CD14-positive monocyte (primary cell): ENCODE results near the gene TTLL6. TPM values are rescaled to one million over a fixed set of nuclear protein-coding genes. Genes with fewer than 3 reads are reported as not detected.
A peak's percentile ranks its signal among the peaks of the same experiment; 100 is the strongest.

ENCODE experiments used
- DNase-seq, 3 donors: peaks; one replicate each; pipeline ENCODE4 v3.0.0-alpha.2; 2011 to 2022
- H2AFZ ChIP-seq: 2 replicates; pipeline ENCODE4 v1.6.0; 2012; ENCODE audit warnings: mild to moderate bottlenecking, low read depth, low read length, inconsistent platforms; ENCODE audit not compliant: insufficient read depth, poor library complexity, severe bottlenecking
- H3K27ac ChIP-seq, 2 donors: 1 replicate in 1 of 2; 2 replicates in 1 of 2; pipeline ENCODE4 v1.5.1; 2012 to 2013; ENCODE audit warnings: low read length in 2 of 2, control low read depth in 1 of 2, inconsistent platforms in 1 of 2, low read depth in 1 of 2, mild to moderate bottlenecking in 1 of 2
- H3K27me3 ChIP-seq, 2 donors: one replicate each; pipeline versions ENCODE4 v1.6.0 to v1.6.1; 2011 to 2013; ENCODE audit warnings: low read length in 2 of 2; ENCODE audit not compliant: control insufficient read depth in 2 of 2, insufficient read depth in 2 of 2
- H3K36me3 ChIP-seq, 2 donors: replicated peaks in 1 of 2; 1 replicate in 1 of 2; 2 replicates in 1 of 2; pipeline versions ENCODE4 v1.5.1 to v1.6.1; 2012 to 2013; ENCODE audit warnings: low read length in 2 of 2, control low read depth in 1 of 2, inconsistent platforms in 1 of 2, mild to moderate bottlenecking in 1 of 2; ENCODE audit not compliant: insufficient read depth in 2 of 2, control insufficient read depth in 1 of 2
- H3K4me1 ChIP-seq, 2 donors: 1 replicate in 1 of 2; 2 replicates in 1 of 2; pipeline versions ENCODE4 v1.5.1 to v1.6.1; 2012 to 2013; ENCODE audit warnings: low read length in 2 of 2, control low read depth in 1 of 2, inconsistent platforms in 1 of 2, mild to moderate bottlenecking in 1 of 2, moderate library complexity in 1 of 2; ENCODE audit not compliant: insufficient read depth in 2 of 2, control insufficient read depth in 1 of 2
- H3K4me2 ChIP-seq: replicated peaks from 2 replicates; pipeline ENCODE3; 2012; ENCODE audit warnings: low read length, moderate library complexity, mild to moderate bottlenecking; ENCODE audit not compliant: poor library complexity, severe bottlenecking; ENCODE audit errors: extremely low read depth
- H3K4me3 ChIP-seq, 3 experiments: fragments of 200-600 bp in 1 of 3; sonication (generic) in 1 of 3; replicated peaks in 1 of 3; 1 replicate in 2 of 3; 2 replicates in 1 of 3; pipeline ENCODE4 v1.5.1; 2011 to 2013; ENCODE audit warnings: low read length in 3 of 3, mild to moderate bottlenecking in 3 of 3, control low read depth in 2 of 3, low read depth in 2 of 3, inconsistent platforms in 1 of 3, moderate library complexity in 1 of 3
- H3K79me2 ChIP-seq: 2 replicates; pipeline ENCODE4 v1.6.0; 2012; ENCODE audit warnings: mild to moderate bottlenecking, control low read depth, inconsistent platforms, low read length, moderate library complexity; ENCODE audit not compliant: insufficient read depth
- H3K9ac ChIP-seq: 2 replicates; pipeline ENCODE4 v1.6.0; 2017; ENCODE audit warnings: low read length, mild to moderate bottlenecking; ENCODE audit not compliant: insufficient read depth, poor library complexity, severe bottlenecking
- H3K9me3 ChIP-seq, 2 donors: replicated peaks in 1 of 2; 1 replicate in 1 of 2; 2 replicates in 1 of 2; pipeline versions ENCODE4 v1.5.1 to v1.6.1; 2012 to 2013; ENCODE audit warnings: low read length in 2 of 2, control low read depth in 1 of 2; ENCODE audit not compliant: control insufficient read depth in 1 of 2, insufficient read depth in 1 of 2
- H4K20me1 ChIP-seq: 2 replicates; pipeline ENCODE4 v1.6.0; 2012; ENCODE audit warnings: mild to moderate bottlenecking, low read length, control low read depth, moderate library complexity; ENCODE audit not compliant: insufficient read depth
- H3K27ac Mint-ChIP-seq, 7 donors: one replicate each; pipeline ENCODE4 v1.8.0; 2020; ENCODE audit warnings: mild to moderate bottlenecking in 7 of 7, mixed read lengths in 7 of 7, moderate library complexity in 6 of 7, inconsistent platforms in 2 of 7
- H3K27me3 Mint-ChIP-seq, 3 donors: one replicate each; pipeline ENCODE4 v1.8.0; 2021 to 2022; ENCODE audit warnings: low read depth in 3 of 3, mild to moderate bottlenecking in 3 of 3, mixed read lengths in 3 of 3, moderate library complexity in 3 of 3, inconsistent platforms in 1 of 3
- H3K36me3 Mint-ChIP-seq, 2 donors: one replicate each; pipeline ENCODE4 v1.8.0; 2020; ENCODE audit warnings: mixed read lengths in 2 of 2, inconsistent platforms in 1 of 2, mild to moderate bottlenecking in 1 of 2
- H3K4me1 Mint-ChIP-seq: one replicate; pipeline ENCODE4 v1.8.0; 2020; ENCODE audit warnings: mild to moderate bottlenecking, mixed read lengths
- H3K4me3 Mint-ChIP-seq, 2 donors: one replicate each; pipeline ENCODE4 v1.8.0; 2020; ENCODE audit warnings: mild to moderate bottlenecking in 2 of 2, mixed read lengths in 2 of 2, moderate library complexity in 1 of 2
- H3K9me3 Mint-ChIP-seq, 7 donors: one replicate each; pipeline ENCODE4 v1.8.0; 2020 to 2022; ENCODE audit warnings: mixed read lengths in 7 of 7, mild to moderate bottlenecking in 6 of 7, moderate library complexity in 6 of 7, inconsistent platforms in 2 of 7
- CTCF ChIP-seq: fragments of 200-600 bp; IDR thresholded peaks from one replicate; pipeline ENCODE4 v1.8.0; 2022; ENCODE audit warnings: antibody characterized with exemption, mild to moderate bottlenecking
- WGBS: methylation state at CpG from one replicate; pipeline ENCODE4 v1.1.5; 2013; ENCODE audit warnings: missing lambda C conversion rate; ENCODE audit not compliant: insufficient coverage; 5-methylcytosine and 5-hydroxymethylcytosine counted together
- intact Hi-C, 2 donors: fragments of 100-400 bp; cut with micrococcal nuclease; formaldehyde crosslinking; loops; one replicate each; pipeline versions ENCODE4 v1.15.0 to v1.15.1; 2023
- polyA plus RNA-seq, 3 donors: library from polyadenylated mRNA; depleted of rRNA in 1 of 3; unstranded in 2 of 3; stranded (reverse) in 1 of 3; fragments of 300-500 nt in 2 of 3; fragments of >200 nt in 1 of 3; fragmentation: Illumina TruSeq in 2 of 3; gene quantifications; 1 replicate in 2 of 3; 2 replicates in 1 of 3; pipeline ENCODE4 v1.2.3, GENCODE V29; 2012 to 2021

Gene TTLL6
- polyA plus RNA-seq, 3 donors = not detected

GRCh38 chr17:48809182-48809581, 7.8 kb downstream of the TTLL6 start:
- no peaks in the 10 kb centered on the region for H3K79me2 ChIP-seq
- no peaks in the 10 kb centered on the region for H3K9me3 Mint-ChIP-seq
- no peaks in the 10 kb centered on the region for H3K9me3 ChIP-seq
- H3K27me3 ChIP-seq = peaks cover 5 to 8% of the 10 kb centered on the region in 2 donors
- no peaks in the 10 kb centered on the region for H3K36me3 ChIP-seq
- DNase-seq = no peak
- no peak for TF ChIP-seq CTCF
- no peak overlapping the region for H2AFZ ChIP-seq
- no peaks in the 10 kb centered on the region for H3K4me1 ChIP-seq
- no peak overlapping the region for H3K4me2 ChIP-seq
- no peaks in the 10 kb centered on the region for H3K4me1 Mint-ChIP-seq
- peaks cover 12 to 38% (median 24%) of the 10 kb centered on the region in 3 donors for H3K27me3 Mint-ChIP-seq
- no peaks in the 10 kb centered on the region for H4K20me1 ChIP-seq
- intact Hi-C loops = no loop called here
- H3K4me3 Mint-ChIP-seq = no peak overlapping the region
- H3K36me3 Mint-ChIP-seq = no peaks in the 10 kb centered on the region
- peak overlapping the region in 1 of 7 donors; percentile 25 for H3K27ac Mint-ChIP-seq
- H3K27ac ChIP-seq = no peak overlapping the region
- H3K4me3 ChIP-seq = no peak overlapping the region
- H3K9ac ChIP-seq = no peak overlapping the region
- WGBS = 91% methylated on average over 1 of the region's 4 CpGs

- Mint-ChIP-seq H3K36me3 (no peaks in the 10 kb centered on the region), H3K27me3 (peaks cover 7 to 34% (median 22%) of the 10 kb centered on the region in 3 donors), H3K9me3 (no peaks in the 10 kb centered on the region), H3K4me3 (no peak overlapping the region), H3K27ac (no peak overlapping the region), H3K4me1 (peaks cover 12% of the 10 kb centered on the region)
- Histone ChIP-seq H3K9me3 (no peaks in the 10 kb centered on the region), H3K79me2 (no peaks in the 10 kb centered on the region), H3K36me3 (no peaks in the 10 kb centered on the region), H3K27me3 (peaks cover 0 to 2% of the 10 kb centered on the region in 2 donors), H3K4me1 (peaks cover 8% of the 10 kb centered on the region in 2 donors), H3K4me2 (no peak overlapping the region), H2AFZ (no peak overlapping the region), H3K4me3 (no peak overlapping the region), H4K20me1 (no peaks in the 10 kb centered on the region), H3K27ac (no peak overlapping the region), H3K9ac (no peak overlapping the region)
- TF ChIP-seq CTCF = peak; percentile 96
- peak; percentile 24 to 53 (median 49) for DNase-seq
- intact Hi-C loops = loop anchor here (2.0 kb wide), 1 partner anchor 74 kb away; no protein-coding TSS in a partner anchor
- WGBS = 4% methylated on average over 7 of the region's 9 CpGs
Measured at GRCh38 chr17:48804936-48805411, 12.1 kb downstream of the TTLL6 start.
